Colonic mucosa (tissue), 4 donors: ENCODE measurements around the gene YY1. TPM values are rescaled to one million over a fixed set of nuclear protein-coding genes. Genes with fewer than 3 reads are reported as not detected.

Source experiments
- DNase-seq: peaks from one replicate; pipeline ENCODE4 v3.0.0-alpha.2; 2020
- H3K27ac ChIP-seq: fragments of 200-600 bp; one replicate; pipeline ENCODE4 v1.8.0; 2021
- H3K27me3 ChIP-seq: fragments of 200-600 bp; one replicate; pipeline ENCODE4 v1.8.0; 2021
- H3K36me3 ChIP-seq: fragments of 200-600 bp; one replicate; pipeline ENCODE4 v1.8.0; 2021
- H3K4me1 ChIP-seq: fragments of 200-600 bp; one replicate; pipeline ENCODE4 v1.8.0; 2021; ENCODE audit warnings: mild to moderate bottlenecking
- H3K4me3 ChIP-seq: fragments of 200-600 bp; one replicate; pipeline ENCODE4 v1.8.0; 2021
- H3K9ac ChIP-seq, 2 donors: one replicate each; pipeline ENCODE4 v1.7.0; 2013; ENCODE audit warnings: control low read depth in 2 of 2, low read depth in 2 of 2, low read length in 2 of 2
- H3K9me3 ChIP-seq: fragments of 200-600 bp; one replicate; pipeline ENCODE4 v1.8.0; 2021
- CTCF ChIP-seq: fragments of 200-600 bp; IDR thresholded peaks from one replicate; pipeline ENCODE4 v1.8.0; 2022; ENCODE audit warnings: antibody characterized with exemption, mild to moderate bottlenecking
- intact Hi-C: fragments of 100-400 bp; cut with DNase I; formaldehyde crosslinking; loops from one replicate; pipeline ENCODE4 v1.14.1; 2022
- total RNA-seq, 2 donors: library from RNA; stranded (reverse); fragmentation: NEBNext Ultra II Directional in 1 of 2; extraction: Animal tissue kit (Norgen Biotek cat#: 25700) in 1 of 2; gene quantifications; one replicate each; pipeline ENCODE4 v1.2.1, GENCODE V29; 2021
- donor health status: healthy.
- donor health status: DM: no; HTN: no; CAD: no.
- donor health status: DM: no; HTN: no; CAD: no.

Gene YY1
- total RNA-seq, 2 donors from 2014 or later: 73.2 to 90.4 TPM

GRCh38 chr14:100291305-100292075 is 52.5 kb downstream of the YY1 start:
- TF ChIP-seq CTCF: no peak
- intact Hi-C loops: no loop called here
- no peak for DNase-seq
- H3K36me3 ChIP-seq: no peaks in the 10 kb centered on the region
- no peaks in the 10 kb centered on the region for H3K27me3 ChIP-seq
- no peak overlapping the region for H3K9ac ChIP-seq
- no peak overlapping the region for H3K4me3 ChIP-seq
- H3K9me3 ChIP-seq: no peaks in the 10 kb centered on the region
- H3K27ac ChIP-seq: no peak overlapping the region
- no peaks in the 10 kb centered on the region for H3K4me1 ChIP-seq

- no peaks in the 10 kb centered on the region for H3K36me3 ChIP-seq
- no peak overlapping the region for H3K9ac ChIP-seq
- no peak overlapping the region for H3K4me3 ChIP-seq
- intact Hi-C loops: no loop called here
- H3K4me1 ChIP-seq: no peaks in the 10 kb centered on the region
- H3K27ac ChIP-seq: no peak overlapping the region
- DNase-seq: no peak
- TF ChIP-seq CTCF: no peak
- no peaks in the 10 kb centered on the region for H3K27me3 ChIP-seq
- H3K9me3 ChIP-seq: no peaks in the 10 kb centered on the region
Observed at GRCh38 chr14:100292301-100292775, 53.4 kb downstream of the YY1 start.

- H3K4me3 ChIP-seq: no peak overlapping the region
- H3K36me3 ChIP-seq: no peaks in the 10 kb centered on the region
- DNase-seq: no peak
- intact Hi-C loops: no loop called here
- H3K27ac ChIP-seq: no peak overlapping the region
- TF ChIP-seq CTCF: no peak
- H3K9me3 ChIP-seq: no peaks in the 10 kb centered on the region
- no peaks in the 10 kb centered on the region for H3K4me1 ChIP-seq
- H3K9ac ChIP-seq: no peak overlapping the region
- H3K27me3 ChIP-seq: no peaks in the 10 kb centered on the region
Observed at GRCh38 chr14:100292776-100293461, 54.0 kb downstream of the YY1 start.

- H3K9ac ChIP-seq: no peak overlapping the region
- DNase-seq: no peak
- intact Hi-C loops: no loop called here
- H3K9me3 ChIP-seq: no peaks in the 10 kb centered on the region
- H3K27me3 ChIP-seq: no peaks in the 10 kb centered on the region
- no peak overlapping the region for H3K27ac ChIP-seq
- no peaks in the 10 kb centered on the region for H3K4me1 ChIP-seq
- TF ChIP-seq CTCF: no peak
- no peaks in the 10 kb centered on the region for H3K36me3 ChIP-seq
- H3K4me3 ChIP-seq: no peak overlapping the region
Observed at GRCh38 chr14:100293497-100294212, 54.7 kb downstream of the YY1 start.

GRCh38 chr14:100294213-100294962 is 55.4 kb downstream of the YY1 start:
- H3K36me3 ChIP-seq: no peaks in the 10 kb centered on the region
- H3K27ac ChIP-seq: no peak overlapping the region
- H3K4me3 ChIP-seq: no peak overlapping the region
- no peaks in the 10 kb centered on the region for H3K4me1 ChIP-seq
- H3K27me3 ChIP-seq: no peaks in the 10 kb centered on the region
- no peak for TF ChIP-seq CTCF
- H3K9me3 ChIP-seq: no peaks in the 10 kb centered on the region
- intact Hi-C loops: no loop called here
- H3K9ac ChIP-seq: no peak overlapping the region
- DNase-seq: no peak
